Measurements from ENCODE around the gene PAK4.
"Not testable (repeated sequence)": the region's sequence is repeated elsewhere in the genome, so short reads cannot be mapped to it uniquely, and the experiment has no call there.

PAK4 gene

DNA sequence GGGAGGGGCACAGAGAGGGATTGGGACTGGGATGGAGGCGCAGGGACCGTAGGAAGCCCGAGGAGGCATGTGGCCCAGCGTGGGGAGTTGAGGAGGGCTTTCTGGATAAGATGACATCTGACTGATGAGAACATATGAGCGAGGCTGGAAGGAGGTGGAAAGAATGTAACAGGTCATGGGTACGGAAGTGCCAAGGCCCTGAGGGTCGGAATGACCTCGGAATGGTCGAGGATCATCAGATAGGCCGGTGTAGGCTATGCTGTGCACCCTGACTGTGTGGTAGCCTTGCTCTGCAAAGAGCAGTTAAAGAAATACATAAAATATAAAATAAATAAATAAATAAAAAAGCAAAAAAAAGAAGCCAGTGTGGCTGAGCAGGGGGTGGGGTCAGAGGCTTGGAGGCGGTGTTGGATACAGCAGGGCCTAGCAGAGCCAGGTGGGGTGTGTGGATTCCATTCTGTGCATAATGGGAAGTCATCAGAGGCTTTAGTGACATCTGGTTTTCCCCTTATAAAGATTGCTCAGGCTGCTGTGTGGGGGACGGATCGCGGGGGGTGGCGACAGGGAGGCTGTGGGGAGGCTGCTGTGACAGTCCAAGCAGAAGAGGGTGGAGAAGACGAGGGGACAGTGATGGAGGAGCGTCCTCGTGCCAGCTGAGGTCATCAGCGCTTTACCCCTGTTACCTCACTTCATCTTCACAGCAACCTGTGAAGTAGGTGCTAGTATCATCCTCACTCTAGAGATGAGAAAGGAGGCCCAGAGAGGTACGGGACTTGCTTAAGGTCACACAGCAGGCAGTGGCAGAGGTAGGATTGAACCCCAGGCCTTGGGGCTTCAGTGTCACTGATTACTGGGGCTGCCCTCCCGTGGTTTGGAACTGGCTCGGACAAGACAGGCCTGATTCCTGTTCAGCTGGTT is 5.0 kb downstream of the PAK4 start:
- no peak for DNase-seq

DNA sequence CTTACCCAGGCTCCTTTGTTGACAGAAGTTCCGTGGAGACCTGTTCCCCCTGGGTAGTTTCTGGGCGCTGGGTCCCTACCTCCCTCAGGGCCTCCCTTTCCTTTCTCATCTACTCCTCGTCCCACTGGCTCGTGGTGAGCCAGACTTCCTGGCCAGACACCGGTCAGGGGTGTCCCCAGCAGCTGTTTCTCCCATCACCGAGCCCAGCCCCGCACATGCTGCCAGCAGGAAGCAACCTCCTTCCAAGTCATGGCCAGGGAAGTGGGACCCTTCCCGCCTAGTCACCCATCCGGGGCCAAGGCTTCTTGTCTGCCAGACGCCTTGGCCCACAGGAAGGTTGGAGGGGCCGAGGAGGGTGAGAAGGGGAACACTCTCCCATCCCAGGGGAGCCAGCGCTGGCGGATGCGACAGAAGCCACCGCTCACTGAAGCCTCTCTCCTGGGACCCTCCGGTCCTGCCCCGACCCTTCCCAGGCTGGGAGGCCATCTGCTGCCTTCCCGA is 5.7 kb downstream of the PAK4 start:
- DNase-seq = no peak

DNA sequence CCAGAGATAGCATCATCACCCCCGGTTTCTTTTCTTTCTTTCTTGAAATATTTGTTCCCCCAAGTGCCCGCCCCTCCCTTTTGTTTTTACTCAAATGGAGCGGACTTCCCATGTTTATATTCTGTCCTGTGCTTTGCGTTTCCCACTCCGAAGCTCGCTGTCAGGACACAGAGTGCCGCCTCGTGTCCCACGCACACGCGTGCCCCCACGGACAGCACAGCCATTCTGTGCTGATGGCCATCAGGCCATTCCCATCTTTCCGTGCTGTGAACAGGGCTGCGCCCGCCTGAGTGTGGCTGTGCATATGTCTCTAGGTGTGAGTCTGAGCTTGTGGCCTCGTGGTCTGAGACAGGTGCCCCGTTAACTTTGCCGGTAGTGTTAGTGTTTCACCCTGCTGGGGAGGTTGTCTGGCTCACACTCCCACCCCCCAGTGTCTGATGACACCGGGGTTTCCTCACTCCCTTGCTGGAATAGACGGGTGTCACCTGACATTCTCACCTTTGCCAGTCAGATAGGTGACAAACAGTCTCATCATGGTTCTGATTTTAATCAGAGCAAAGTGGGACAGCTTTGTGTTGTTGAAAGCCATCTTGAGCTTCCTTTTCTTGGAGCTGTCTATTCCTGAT is 6.9 kb downstream of the PAK4 start:
- DNase-seq = no peak

DNA sequence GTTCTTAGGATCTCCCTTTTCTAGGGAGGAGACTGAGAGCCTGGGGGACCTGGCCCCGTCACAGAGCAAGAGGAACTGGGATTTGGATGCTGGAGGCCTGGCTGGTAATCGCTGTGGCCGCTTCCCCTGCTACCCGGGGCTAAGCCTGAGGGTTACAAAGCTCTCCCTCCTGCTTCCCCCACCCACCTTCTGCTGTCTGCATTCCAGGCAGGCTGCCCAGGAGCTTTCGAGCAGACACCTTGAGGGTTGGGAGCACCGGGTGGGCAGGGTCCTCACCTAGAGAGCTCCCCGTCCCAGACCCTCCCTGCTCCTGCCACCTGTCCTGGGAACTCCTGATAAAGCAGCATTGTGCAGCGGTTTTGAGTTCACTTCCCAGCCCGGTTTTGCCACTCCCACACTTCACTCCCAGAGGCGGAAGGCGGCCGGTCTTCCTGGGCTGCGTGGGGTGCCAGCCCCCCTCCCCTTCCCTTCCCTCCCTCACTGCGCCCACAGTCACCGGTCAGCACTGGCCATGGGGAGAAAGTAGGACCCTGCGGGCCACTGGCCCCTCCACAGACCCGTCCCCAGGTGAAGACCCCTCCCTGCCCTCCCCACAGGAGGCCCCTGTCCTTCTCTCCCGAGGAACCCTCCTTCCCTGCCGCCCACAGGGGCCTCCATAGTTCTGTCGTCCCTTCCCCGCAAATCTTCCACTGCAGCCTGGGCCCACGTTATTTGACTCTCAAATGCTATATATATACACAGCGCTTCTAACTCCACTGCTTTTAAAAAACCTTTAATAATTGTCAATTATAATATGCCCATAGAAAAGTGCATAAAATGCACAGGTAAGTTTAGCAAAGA is 8.1 kb downstream of the PAK4 start:
- DNase-seq = no peak

DNA sequence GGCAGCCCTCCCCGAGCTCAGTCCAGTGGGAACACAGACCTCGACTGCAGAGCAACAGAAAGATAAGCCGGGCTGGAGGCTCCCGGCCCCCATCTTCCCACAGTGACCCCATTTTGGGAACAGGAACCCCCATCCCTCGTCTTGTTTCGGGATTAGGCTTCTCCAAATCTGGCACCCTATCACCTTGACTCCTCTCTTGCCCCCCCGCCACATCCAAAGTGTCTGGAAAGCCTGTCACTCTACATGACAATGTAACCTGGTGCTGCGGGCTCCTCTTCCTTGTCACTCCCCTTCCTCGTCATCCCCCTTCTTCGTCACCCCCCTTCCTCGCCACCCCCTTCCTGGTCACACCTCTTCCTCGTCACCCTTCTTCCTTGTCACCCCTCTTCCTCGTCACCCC is 10.1 kb downstream of the PAK4 start:
- no peak for DNase-seq

DNA sequence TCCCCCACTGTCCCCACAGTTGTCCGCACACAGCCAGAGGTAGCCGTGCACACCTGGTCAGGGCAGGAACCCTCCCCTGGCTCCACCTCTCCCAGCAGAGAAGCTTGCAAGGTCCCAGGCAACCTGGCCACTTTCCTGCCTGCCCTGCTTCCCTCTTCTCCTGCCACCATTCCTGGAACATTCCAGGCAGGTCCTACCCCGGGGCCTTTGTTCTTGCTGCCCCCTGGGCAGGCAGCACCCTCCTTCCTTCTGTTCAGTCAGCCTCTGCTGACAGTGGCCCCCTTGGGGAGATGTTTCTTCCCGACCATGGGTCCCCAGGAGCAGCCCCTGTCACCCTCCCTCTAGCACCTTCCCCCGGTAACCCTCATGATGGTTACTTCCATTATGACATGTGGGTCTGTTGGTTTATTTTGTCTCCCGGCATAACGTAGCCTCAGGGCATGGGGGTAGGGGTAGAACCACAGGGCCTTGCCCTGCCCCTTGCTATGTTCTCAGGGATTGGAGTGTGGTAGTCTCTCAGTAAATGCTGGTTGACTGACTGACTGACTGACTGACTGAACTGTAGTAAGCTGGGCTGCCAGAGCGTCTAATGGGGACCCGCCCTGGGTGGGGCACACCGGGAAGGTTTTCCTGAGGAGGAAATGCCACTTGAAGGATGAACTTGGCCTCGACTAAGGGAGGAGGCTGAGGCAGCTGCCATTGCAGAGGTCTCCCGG is 10.8 kb downstream of the PAK4 start:
- DNase-seq = no peak

DNA sequence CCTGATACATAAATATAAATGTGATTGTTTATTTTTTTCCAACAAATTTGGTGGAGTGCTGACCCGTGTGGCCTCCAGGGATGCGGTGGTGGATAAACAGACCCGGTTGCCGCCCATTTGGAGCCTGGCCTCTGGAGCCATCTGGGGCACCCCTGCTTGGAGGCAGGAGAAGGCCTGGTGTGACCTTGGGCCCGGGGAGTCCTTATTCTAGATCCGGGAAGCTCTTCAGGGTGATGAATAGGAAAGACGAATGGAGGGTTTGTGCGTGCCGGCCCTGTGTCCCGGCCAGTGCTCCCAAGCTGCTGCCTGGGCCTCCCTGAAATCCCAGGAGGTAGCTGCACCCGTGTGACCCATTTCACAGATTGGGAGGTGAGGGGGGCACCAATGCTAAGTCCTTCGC is 11.5 kb downstream of the PAK4 start:
- DNase-seq = no peak

DNA sequence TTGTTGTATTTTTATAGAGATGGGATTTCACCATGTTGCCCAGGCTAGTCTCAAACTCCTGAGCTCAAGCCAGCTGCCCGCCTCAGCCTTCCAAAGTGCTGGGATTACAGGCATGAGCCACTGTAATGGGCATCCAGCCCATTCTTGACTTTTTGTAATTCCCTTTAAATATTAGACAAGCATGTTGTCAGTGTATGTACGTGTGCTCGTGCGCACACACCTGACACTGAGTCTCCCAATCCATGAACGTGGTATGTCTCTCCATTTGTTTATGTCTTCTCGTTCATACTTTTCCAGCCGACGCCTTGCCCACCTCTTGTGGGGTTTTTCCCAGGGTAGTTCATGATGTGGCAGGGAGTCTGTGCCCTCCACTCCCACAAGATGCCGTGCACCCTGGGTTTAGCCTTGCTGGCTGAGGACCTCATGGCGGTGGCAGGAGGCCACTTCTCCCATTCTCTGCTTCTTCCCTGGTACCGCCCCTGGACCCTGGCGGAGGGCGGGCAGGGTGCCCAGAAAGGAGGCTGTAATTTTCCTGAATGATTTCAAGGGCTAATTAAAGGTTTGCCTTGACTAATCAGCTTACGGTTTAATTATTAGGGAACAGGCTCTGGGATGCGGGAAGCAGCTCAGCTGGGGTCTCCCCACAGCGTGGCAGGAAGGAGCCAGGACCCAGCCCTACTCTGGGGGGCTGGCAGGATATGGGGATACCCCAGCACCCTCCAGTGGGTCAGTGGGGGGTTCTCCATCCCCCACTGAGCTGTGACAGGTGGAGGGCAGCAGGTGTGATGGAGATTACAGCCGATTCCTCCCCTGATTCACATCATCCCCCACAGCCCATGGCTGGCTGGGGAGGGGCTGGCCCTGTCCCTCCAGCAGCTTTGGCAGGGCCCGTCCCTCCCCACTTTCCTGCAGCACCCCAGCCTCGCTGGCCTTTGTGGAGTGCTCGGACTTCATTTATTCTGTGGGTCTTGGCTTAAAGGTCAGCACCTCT is 12.9 kb downstream of the PAK4 start:
- DNase-seq = no peak

DNA sequence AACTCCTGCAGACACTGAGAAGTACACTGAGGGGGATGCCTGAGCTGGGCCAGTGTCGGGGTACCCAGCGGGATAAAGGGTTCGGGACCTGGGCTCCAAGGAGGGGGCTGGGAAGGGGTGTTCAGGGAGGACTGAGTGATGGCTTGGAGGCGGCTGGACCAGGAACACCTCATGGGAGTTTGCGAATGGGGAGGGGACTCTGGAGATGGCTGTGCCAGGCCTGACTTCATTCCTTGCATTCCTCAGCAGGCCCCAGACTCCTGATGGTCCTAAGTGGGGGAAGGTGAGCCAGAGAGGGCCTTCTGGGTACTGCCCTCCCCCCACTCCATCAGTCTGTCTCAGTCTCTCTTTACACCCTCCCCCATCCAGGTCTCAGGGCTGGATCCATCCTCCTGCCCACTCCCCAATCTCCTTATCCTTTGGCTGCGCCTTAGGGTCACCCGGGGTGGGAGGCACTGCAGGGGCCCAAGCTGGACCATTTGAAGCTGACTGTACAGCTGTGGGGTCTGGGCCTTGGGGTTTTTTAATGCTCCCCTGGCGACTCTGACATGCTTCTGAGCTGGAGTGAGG is 13.8 kb downstream of the PAK4 start:
- no peak for DNase-seq

DNA sequence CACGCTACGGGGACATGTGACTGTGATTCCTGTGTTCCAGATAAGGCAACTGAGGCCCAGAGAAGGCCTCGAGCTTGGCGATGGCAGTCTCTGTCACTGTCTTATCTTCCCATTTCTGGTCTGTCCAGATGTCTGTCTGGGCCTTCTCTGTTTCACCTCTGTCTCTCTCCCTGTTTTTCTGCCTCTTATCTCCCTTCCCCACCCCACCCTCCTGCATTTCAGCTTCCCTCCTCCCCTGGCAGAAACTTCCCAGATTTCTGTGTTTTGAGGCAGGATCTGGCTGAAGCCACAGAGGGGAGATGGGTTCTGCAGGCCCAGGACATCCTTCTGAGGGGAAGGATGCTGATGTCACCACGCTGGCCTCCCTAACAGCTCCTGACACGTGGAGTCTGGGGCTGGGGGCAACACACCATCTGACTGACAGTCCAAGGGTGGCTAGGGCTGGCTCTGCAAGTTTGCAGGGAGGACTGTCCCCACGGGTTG is 14.4 kb downstream of the PAK4 start:
- DNase-seq = no peak

DNA sequence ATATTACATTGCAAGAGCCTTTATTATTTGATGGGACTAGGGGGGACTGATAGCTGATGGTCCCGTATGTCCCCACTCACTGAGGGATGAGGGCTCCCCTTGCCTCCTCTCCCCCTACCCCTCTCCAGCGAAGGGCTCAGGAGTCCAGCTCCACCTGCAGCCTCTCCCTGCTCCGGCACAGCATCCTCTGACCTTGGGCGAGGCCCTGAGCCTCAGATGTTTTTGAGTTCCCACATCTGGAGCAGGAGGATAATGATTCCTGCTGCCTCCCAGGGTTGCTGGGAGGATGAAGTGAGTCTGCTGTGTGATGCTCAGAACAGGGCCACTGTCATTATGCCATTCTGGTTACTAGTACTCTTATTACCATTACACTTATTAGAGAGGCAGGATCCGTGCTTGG is 15.0 kb downstream of the PAK4 start:
- DNase-seq = no peak

DNA sequence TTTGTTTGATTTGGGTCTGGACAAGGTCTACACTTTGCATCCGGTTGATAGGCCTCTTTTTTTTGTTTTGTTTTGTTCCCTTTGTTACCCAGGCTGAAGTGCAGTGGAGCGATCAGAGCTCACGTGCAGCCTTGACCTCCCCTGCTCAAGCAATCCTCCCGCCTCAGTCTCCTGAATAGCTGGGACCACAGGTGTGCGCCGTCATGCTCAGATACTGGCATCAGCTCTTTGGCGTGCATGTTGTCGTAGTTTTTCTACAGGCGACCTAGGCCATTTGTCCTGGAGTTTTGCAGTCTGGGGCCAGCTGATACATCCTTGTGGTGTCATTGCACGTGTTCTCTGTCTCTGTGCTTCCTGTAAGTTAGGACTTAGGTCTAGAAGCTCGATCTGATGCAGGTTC is 16.3 kb downstream of the PAK4 start:
- no peak for DNase-seq

DNA sequence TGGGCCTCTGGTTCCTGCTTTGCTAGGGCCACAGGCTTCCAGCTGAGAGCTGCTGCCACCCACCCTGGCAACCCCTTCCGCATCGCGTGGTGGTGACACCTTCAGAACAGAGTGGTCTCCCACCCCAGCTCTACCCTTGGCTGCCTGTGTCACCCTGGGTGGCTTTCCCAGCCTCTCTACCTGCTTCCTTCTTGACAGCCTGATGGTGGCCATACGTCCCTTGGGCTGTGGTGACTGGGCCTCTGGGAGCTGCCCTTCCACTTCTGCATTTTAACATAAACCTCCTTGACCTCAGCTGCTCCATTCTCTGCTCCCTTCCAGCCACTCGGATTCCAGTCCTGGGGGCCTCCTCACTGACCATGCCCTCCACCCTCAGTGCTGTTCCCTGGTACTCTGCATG is 17.0 kb downstream of the PAK4 start:
- DNase-seq = no peak

DNA sequence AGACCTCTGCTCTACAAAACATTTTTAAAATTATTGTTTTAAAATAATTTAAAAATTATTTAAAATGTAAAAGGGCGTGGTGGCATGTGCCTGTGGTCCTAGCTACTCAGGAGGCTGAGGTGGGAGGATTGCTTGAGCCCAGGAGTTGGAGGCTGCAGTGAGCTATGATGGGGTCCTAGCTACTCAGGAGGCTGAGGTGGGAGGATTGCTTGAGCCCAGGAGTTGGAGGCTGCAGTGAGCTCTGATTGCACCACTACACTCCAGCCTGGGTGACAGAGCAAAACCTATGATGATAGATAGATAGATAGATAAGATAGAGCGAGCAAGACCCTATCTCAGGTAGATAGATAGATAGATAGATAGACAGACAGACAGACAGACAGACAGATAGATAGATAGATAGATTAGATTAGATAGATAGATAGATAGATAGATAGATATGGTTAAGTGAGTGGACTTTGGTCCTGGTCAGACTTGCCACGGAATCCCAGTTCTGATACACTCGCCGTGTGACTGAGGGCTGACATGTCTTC is 18.2 kb downstream of the PAK4 start:
- not testable (repeated sequence) for DNase-seq

DNA sequence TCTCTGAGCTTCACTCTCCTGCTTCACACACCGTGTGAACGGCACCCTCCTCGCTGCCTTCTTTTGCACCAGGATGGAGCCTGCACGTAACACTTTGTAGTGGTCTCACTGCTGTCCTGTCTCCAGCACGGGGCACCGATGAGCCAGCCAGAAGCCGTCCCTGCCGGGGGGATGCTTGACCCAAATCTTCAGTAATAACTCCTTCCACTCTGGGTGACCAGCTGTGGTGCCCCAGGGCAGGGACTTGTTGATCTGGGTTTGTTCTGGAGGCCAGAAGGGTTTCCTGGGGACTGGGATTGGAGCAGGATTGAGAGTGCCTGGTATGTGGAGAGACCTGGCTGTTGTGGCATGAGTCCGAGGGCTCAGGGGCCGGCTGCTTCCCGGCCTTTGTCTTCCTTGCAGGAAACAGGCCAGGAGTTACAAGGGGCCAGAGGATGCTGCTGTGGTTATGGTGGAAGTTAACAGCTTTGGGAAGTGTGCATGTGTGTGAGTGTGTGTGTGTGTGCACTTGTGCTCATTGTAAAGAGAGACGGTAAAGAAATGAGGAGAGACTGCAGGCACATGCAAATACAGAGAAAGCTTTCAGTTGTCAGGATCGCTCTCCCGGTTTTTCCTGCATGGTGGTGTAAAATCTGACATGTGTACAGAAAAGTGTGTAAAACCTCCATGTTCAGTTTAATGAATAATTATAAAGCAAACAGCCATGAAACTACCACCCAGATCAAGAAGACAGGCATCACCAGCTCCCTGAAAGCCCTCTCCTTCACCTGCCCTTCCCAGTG is 18.9 kb downstream of the PAK4 start:
- no peak for DNase-seq

DNA sequence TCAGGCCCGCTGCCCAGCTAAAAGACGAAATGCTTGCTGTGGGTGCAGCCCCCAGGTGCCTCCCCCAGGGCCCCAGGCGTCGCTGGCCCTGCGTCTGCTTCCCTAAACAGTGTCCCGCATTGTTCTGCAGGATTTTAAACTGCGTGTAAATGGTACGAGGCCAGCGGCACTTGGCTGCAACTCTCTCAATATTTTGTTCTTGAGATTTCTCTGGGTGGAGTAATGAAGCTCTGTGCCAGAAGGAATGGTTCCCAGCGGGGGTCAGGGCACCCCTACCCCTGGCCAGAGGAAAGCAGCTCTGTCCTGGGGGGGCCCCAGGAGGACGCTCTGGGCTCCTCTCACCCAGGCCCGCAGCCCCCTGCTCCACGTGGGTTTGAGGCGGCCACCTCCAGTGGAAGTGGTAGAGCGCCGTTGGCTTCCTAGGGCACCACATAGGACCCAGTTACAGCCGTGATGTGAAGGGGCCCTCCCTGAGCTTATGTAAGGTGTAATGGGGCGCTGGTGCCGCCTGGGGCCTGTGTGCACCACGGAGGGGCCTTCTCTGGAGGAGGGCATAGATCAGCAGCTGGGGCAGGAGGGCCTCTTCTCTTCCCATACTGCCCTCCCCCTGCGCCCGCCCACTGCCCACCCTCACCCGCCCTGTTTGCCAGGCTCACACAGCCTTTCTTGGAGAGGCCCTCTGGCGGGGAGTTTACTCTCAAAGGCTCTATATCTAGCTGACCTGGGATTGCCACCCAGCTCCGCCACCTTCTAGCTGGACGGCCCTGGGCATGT is 19.8 kb downstream of the PAK4 start:
- no peak for DNase-seq

DNA sequence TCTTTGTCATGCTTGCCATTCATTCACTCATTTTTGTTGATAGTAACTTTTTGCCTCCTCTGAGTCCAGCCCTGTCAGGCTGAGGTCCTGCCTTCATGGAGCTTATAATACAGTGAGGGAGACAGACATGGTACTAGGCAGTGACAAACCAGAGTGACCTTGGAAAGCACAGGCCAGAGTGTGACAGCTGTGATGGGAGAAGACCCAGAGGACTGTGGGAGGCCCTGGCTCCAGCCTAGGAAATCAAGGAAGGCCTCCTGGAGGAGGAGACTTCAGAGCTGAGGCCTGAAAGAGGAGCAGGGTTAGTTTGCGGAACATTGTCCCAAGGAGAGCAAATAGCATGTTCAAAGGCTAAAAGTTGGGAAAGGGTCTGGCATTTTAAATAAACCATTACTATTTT is 20.5 kb downstream of the PAK4 start:
- no peak for DNase-seq

DNA sequence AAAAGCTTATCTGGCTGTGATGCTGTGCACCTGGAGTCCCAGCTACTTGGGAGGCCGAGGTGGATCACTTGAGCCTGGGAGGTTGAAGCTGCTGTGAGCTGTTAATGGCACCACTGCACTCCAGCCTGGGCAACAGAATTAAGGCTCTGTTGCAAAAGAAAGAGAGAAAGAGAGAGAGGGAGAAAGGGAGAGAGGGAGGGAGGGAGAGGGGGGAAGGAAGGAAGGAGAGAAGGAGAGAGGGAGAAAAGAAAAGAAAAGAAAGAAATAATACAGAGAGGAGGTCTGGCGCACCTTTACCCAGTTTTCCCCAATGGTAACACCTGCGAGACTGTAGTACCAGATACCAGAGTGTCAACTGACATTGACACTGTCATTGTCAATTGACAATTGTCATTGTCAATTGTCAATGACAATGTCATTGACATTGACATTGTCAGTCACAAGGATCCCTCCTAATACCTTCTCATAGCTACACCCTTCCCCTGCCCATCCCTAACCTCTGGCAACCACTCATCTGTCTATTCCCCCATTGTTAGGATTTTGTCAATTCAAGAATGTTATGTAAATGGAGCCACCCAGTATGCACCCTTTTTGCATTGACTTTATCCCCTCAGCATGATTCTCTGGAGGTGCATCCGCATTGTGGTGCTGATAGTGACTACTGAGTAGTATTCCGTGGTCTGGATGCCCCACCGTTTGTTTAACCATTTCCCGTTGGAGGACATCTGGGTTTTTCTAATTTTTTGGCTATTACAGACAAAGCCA is 21.3 kb downstream of the PAK4 start:
- DNase-seq = no peak
